ENCODE data around the gene TIMM17A.

GRCh38 chr1:201947697-201948008, 7.7 kb upstream of the TIMM17A start:
- no peak for TF ChIP-seq POLR2A (IDR thresholded peaks at IDR 0.05)
- TF ChIP-seq EP300 (IDR thresholded peaks at IDR 0.05), result no peak
